Naive thymus-derived CD8-positive, alpha-beta T cell (primary cell): Measurements from ENCODE around the gene NOP56. TPM values are rescaled to one million over a fixed set of nuclear protein-coding genes. Genes with fewer than 3 reads are reported as not detected.

ENCODE experiments used
- microRNA-seq: library from miRNA; unstranded; fragments of <30 nt; microRNA quantifications from one replicate; pipeline ENCODE4 v1.2.0, GENCODE V29; 2022; ENCODE audit warnings: borderline microRNAs expressed
- polyA plus RNA-seq, 3 donors: library from polyadenylated mRNA; unstranded; fragments of 300-500 nt; fragmentation: Illumina TruSeq; gene quantifications; one replicate each; pipeline ENCODE4 v1.2.3, GENCODE V29; 2021
- total RNA-seq, 8 experiments: library from RNA in 2 of 8; stranded (reverse) in 2 of 8; gene quantifications; one replicate each; pipeline ENCODE4 v1.2.3 and lab custom pipeline; 2021 to 2026

Gene NOP56
- total and polyA plus RNA-seq, 5 experiments from 2014 or later, result 72.3 to 279 (median 115) TPM

Small RNA genes lying within 50 kb of the gene (microRNA-seq; reads per million reads assigned to microRNA genes)
- 11.0 reads per million, percentile 29 among the genes with 10 or more reads in this experiment for gene MIR1292

Other genes with a start within 250 kb of the NOP56 start
- gene SNRPB, start 181.8 kb upstream of the NOP56 start, total RNA-seq, result 10 to 100 TPM; 99.0 to 99.1 TPM
- gene SNRPB, start 181.8 kb upstream of the NOP56 start, polyA plus RNA-seq, result 100 to 1,000 TPM; 218 to 245 (median 240) TPM
- gene ZNF343, start 143.7 kb upstream of the NOP56 start, total RNA-seq, result 10 to 100 TPM; 13.3 to 14.2 TPM
- gene ZNF343, start 143.7 kb upstream of the NOP56 start, polyA plus RNA-seq, result 1 to 10 TPM; 1.7 to 5.0 (median 3.2) TPM
- not detected for gene TMC2, start 116.1 kb upstream of the NOP56 start, total RNA-seq
- not detected for gene TMC2, start 116.1 kb upstream of the NOP56 start, polyA plus RNA-seq
- gene IDH3B, start 11.6 kb downstream of the NOP56 start, total RNA-seq, result 100 to 1,000 TPM; 121 to 126 TPM
- 100 to 1,000 TPM in 2 of 3 donors, 10 to 100 TPM in 1; 95.6 to 126 (median 115) TPM for gene IDH3B, start 11.6 kb downstream of the NOP56 start, polyA plus RNA-seq
- gene EBF4, start 40.1 kb downstream of the NOP56 start, total RNA-seq, result 10 to 100 TPM; 14.3 to 14.9 TPM
- 1 to 10 TPM in 1 of 3 donors, under 1 TPM in 2; 0.37 to 2.2 (median 0.88) TPM for gene EBF4, start 40.1 kb downstream of the NOP56 start, polyA plus RNA-seq
- under 1 TPM in 1 of 2 experiments, not detected in 1; 0.39 TPM for gene CPXM1, start 148.0 kb downstream of the NOP56 start, total RNA-seq
- under 1 TPM; 0.27 to 0.56 (median 0.31) TPM for gene CPXM1, start 148.0 kb downstream of the NOP56 start, polyA plus RNA-seq
- not detected for gene C20orf141, start 162.4 kb downstream of the NOP56 start, total RNA-seq
- gene C20orf141, start 162.4 kb downstream of the NOP56 start, polyA plus RNA-seq, result not detected
- not detected for gene TMEM239, start 163.7 kb downstream of the NOP56 start, total RNA-seq
- gene TMEM239, start 163.7 kb downstream of the NOP56 start, polyA plus RNA-seq, result not detected
- gene PCED1A, start 188.0 kb downstream of the NOP56 start, total RNA-seq, result 100 to 1,000 TPM in 1 of 2 experiments, 10 to 100 TPM in 1; 89.5 to 101 TPM
- 10 to 100 TPM; 21.9 to 29.6 (median 23.6) TPM for gene PCED1A, start 188.0 kb downstream of the NOP56 start, polyA plus RNA-seq
- 10 to 100 TPM; 57.6 to 57.8 TPM for gene VPS16, start 188.1 kb downstream of the NOP56 start, total RNA-seq
- 10 to 100 TPM; 34.6 to 40.6 (median 39.3) TPM for gene VPS16, start 188.1 kb downstream of the NOP56 start, polyA plus RNA-seq
- gene PTPRA, start 220.8 kb downstream of the NOP56 start, total RNA-seq, result 100 to 1,000 TPM in 1 of 2 experiments, 10 to 100 TPM in 1; 90.1 to 106 TPM
- 10 to 100 TPM; 24.6 to 51.4 (median 30.8) TPM for gene PTPRA, start 220.8 kb downstream of the NOP56 start, polyA plus RNA-seq